Measurements from ENCODE around the gene IGF2R.
"Not testable (repeated sequence)": the region's sequence is repeated elsewhere in the genome, so short reads cannot be mapped to it uniquely, and the experiment has no call there.

Gene IGF2R

GRCh38 chr6:159946912-159947311 lies 22.0 kb upstream of the IGF2R start:
- in situ Hi-C loops (cut with HindIII; ENCODE audit: low pct_ligation_motif_present, low pct_unique_long_range_greater_than_20kb, low sequenced_read_pairs), result no loop called here
- DNase-seq, result no peak

- DNase-seq, result no peak
- in situ Hi-C loops (cut with HindIII; ENCODE audit: low pct_ligation_motif_present, low pct_unique_long_range_greater_than_20kb, low sequenced_read_pairs), result no loop called here
These were observed 20.7 kb upstream of the IGF2R start for GRCh38 chr6:159948199-159948598.

- in situ Hi-C loops (cut with HindIII; ENCODE audit: low pct_ligation_motif_present, low pct_unique_long_range_greater_than_20kb, low sequenced_read_pairs), result no loop called here
- DNase-seq, result no peak
These were observed 17.1 kb upstream of the IGF2R start for GRCh38 chr6:159951772-159952171.

GRCh38 chr6:159952289-159953005 lies 16.4 kb upstream of the IGF2R start:
- DNase-seq, result no peak
- in situ Hi-C loops (cut with HindIII; ENCODE audit: low pct_ligation_motif_present, low pct_unique_long_range_greater_than_20kb, low sequenced_read_pairs), result no loop called here

GRCh38 chr6:159953091-159953601 lies 15.7 kb upstream of the IGF2R start:
- no peak for DNase-seq
- in situ Hi-C loops (cut with HindIII; ENCODE audit: low pct_ligation_motif_present, low pct_unique_long_range_greater_than_20kb, low sequenced_read_pairs), result no loop called here

GRCh38 chr6:159955945-159956361 lies 12.9 kb upstream of the IGF2R start:
- DNase-seq, result no peak
- in situ Hi-C loops (cut with HindIII; ENCODE audit: low pct_ligation_motif_present, low pct_unique_long_range_greater_than_20kb, low sequenced_read_pairs), result no loop called here

GRCh38 chr6:159957071-159957673 lies 11.7 kb upstream of the IGF2R start:
- no peak for DNase-seq
- in situ Hi-C loops (cut with HindIII; ENCODE audit: low pct_ligation_motif_present, low pct_unique_long_range_greater_than_20kb, low sequenced_read_pairs), result no loop called here

GRCh38 chr6:159959165-159959975 lies 9.5 kb upstream of the IGF2R start:
- in situ Hi-C loops (cut with HindIII; ENCODE audit: low pct_ligation_motif_present, low pct_unique_long_range_greater_than_20kb, low sequenced_read_pairs), result no loop called here
- DNase-seq, result no peak

GRCh38 chr6:159959976-159960384 lies 8.9 kb upstream of the IGF2R start:
- DNase-seq, result no peak
- in situ Hi-C loops (cut with HindIII; ENCODE audit: low pct_ligation_motif_present, low pct_unique_long_range_greater_than_20kb, low sequenced_read_pairs), result no loop called here

GRCh38 chr6:159960485-159960884 lies 8.4 kb upstream of the IGF2R start:
- in situ Hi-C loops (cut with HindIII; ENCODE audit: low pct_ligation_motif_present, low pct_unique_long_range_greater_than_20kb, low sequenced_read_pairs), result no loop called here
- DNase-seq, result no peak

GRCh38 chr6:159961528-159961927 lies 7.4 kb upstream of the IGF2R start:
- in situ Hi-C loops (cut with HindIII; ENCODE audit: low pct_ligation_motif_present, low pct_unique_long_range_greater_than_20kb, low sequenced_read_pairs), result no loop called here
- DNase-seq, result no peak

- in situ Hi-C loops (cut with HindIII; ENCODE audit: low pct_ligation_motif_present, low pct_unique_long_range_greater_than_20kb, low sequenced_read_pairs), result no loop called here
- DNase-seq, result no peak
These were observed 5.8 kb upstream of the IGF2R start for GRCh38 chr6:159963111-159963510.

GRCh38 chr6:159964046-159964445 lies 4.8 kb upstream of the IGF2R start:
- DNase-seq, result no peak
- in situ Hi-C loops (cut with HindIII; ENCODE audit: low pct_ligation_motif_present, low pct_unique_long_range_greater_than_20kb, low sequenced_read_pairs), result no loop called here

- in situ Hi-C loops (cut with HindIII; ENCODE audit: low pct_ligation_motif_present, low pct_unique_long_range_greater_than_20kb, low sequenced_read_pairs), result no loop called here
- DNase-seq, result no peak
These were observed 2.5 kb upstream of the IGF2R start for GRCh38 chr6:159966339-159966738.

- in situ Hi-C loops (cut with HindIII; ENCODE audit: low pct_ligation_motif_present, low pct_unique_long_range_greater_than_20kb, low sequenced_read_pairs), result no loop called here
- DNase-seq, result no peak
These were observed 1.9 kb upstream of the IGF2R start for GRCh38 chr6:159966981-159967380.

- DNase-seq; in situ Hi-C loops (cut with HindIII; ENCODE audit: low pct_ligation_motif_present, low pct_unique_long_range_greater_than_20kb, low sequenced_read_pairs): not testable (repeated sequence)
These were observed 1.3 kb upstream of the IGF2R start for GRCh38 chr6:159967621-159968020.

- in situ Hi-C loops (cut with HindIII; ENCODE audit: low pct_ligation_motif_present, low pct_unique_long_range_greater_than_20kb, low sequenced_read_pairs), result no loop called here
- DNase-seq, result peak; percentile 35
These were observed 476 bp downstream of the IGF2R start for GRCh38 chr6:159969204-159969912.

- DNase-seq, result peak; percentile 83
- in situ Hi-C loops (cut with HindIII; ENCODE audit: low pct_ligation_motif_present, low pct_unique_long_range_greater_than_20kb, low sequenced_read_pairs), result no loop called here
These were observed 1.0 kb downstream of the IGF2R start for GRCh38 chr6:159969921-159970320.

GRCh38 chr6:159970659-159971063 lies 1.8 kb downstream of the IGF2R start:
- in situ Hi-C loops (cut with HindIII; ENCODE audit: low pct_ligation_motif_present, low pct_unique_long_range_greater_than_20kb, low sequenced_read_pairs), result no loop called here
- DNase-seq, result no peak

Measured in ACHN (cell line).